Activated T-cell treated with anti-CD3 and anti-CD28 coated beads, Interleukin-2, amount 50 U/mL, for 48 hours (primary cell): ENCODE measurements around the gene ATP6V0A1.
A peak's percentile ranks its signal among the peaks of the same experiment; 100 is the strongest.

Source experiments
- DNase-seq, 2 experiments: peaks; one replicate each; pipeline ENCODE4 v3.0.0-alpha.2; 2020

ATP6V0A1 gene

DNA sequence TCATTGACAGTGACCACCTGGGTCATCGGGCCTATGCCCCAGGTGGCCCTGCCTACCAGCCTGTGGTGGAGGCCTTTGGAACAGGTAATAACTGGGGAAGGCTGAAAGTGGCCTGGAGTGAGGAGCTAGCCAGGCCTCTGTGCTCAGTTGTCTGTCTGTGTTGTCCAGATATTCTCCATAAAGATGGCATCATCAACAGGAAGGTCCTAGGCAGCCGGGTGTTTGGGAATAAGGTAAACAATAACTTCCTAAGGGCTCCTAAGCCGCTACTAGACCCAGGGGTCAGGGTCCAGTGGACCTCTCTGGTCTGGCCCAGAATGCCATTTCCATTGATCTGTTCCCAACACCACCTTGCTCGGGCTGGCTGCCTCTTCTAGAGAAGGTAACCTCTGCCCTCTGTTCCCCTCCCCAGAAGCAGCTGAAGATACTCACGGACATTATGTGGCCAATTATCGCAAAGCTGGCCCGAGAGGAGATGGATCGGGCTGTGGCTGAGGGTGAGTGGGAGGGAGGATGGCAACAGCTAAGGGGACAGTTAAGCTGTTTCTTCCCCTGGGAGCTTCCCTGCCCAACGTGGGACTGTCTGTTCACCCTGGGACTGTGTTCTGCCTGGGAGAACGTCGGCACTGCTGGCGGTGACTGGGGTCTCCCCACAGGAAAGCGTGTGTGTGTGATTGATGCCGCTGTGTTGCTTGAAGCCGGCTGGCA, 106.3 kb downstream of the ATP6V0A1 start:
- no peak for DNase-seq

DNA sequence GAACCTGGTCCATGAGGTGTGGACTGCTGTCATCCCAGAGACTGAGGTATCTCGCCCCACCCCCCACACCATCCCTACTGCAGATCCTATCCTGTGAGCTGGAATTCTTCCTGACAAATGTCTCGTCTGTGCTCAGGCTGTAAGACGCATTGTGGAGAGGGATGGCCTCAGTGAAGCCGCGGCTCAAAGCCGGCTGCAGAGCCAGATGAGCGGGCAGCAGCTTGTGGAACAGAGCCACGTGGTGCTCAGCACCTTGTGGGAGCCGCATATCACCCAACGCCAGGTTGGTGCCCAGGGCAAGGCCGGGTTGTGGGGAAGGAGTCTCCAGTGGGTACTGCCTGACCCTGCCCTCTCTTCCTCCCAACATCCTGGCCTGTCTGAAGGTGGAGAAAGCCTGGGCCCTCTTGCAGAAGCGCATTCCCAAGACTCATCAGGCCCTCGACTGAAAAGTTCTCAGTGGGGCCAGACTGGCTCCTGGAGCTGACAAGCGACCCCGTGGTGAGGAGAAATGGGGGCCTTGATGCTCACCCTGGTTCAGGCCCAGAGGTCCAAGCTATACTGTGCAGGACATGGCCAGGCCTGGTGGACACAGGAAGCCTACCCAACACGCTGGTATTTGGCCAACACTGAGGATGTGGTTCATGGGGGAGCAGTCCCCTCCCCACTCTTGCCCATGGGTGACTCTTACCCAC, 107.0 kb downstream of the ATP6V0A1 start:
- no peak for DNase-seq

DNA sequence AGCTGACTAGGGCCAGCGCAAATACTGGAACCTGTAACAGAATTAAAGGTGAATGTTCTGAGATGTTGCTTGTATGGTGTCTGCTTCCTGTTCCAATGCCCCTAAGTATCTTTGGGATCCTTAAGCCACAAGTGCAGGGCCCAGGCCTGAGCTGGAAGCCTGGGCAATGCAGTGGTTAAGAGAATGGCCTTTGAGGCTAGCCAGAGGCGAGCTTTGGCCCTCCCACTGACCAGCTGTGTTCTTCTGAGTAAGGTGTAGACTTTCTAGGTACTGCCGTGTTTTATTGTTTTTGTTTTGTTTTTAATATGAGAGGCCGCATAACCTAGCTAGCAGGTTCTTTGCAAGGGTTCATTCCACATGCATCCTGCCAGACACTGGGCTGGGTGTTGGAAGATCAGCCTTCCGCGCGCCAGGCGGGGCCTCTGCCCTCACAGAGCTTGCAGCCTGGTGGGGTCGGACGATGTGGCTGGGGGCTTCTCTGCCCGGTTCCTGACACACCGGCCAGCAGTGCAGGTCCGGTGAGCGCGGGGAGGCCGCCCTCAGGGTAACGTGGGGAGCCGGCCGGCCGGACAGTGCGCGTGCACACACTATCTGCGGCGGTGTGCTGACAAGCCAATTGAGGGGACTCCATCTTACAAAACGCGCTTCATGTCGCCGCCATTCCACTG, 107.7 kb downstream of the ATP6V0A1 start:
- no peak for DNase-seq

DNA sequence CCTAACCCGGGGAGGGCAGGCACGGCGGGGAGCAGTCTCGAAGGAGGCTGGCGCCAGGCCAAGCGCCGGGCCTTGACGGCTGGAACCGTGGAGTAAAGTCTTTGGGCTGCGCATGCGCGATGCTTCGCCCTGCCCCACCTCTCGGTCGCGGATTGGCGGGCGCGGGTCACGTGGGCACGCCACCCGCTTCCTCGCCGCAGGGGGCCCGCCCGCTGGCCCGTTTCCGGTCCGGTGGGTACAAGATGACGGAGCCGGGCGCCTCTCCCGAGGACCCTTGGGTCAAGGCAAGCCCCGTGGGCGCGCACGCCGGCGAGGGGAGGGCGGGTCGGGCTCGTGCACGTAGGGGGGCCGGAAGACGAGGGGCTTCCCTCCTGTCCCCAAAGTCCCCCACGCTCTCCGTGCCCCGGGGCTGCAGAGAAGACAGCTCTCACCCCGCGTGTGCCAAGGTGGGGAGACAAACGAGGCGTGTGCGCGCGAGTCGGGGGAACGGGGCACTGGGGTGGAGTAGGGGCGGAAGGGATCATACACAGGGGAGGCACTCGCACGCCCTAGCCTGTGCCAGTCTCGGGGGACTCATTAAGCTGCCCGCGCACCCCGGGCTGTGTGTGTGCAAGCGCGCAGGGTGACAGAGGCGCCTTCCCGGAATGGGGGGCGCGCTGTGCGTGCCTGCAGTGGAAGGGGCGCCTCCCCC, 108.3 kb downstream of the ATP6V0A1 start, which contains the start of gene MLX:
Gene MLX (plus strand): TSS at position 218 of the 691 bp plus-strand sequence. CDS start 25 bp downstream, at position 243.
- DNase-seq, result peak; percentile 94 to 95

DNA sequence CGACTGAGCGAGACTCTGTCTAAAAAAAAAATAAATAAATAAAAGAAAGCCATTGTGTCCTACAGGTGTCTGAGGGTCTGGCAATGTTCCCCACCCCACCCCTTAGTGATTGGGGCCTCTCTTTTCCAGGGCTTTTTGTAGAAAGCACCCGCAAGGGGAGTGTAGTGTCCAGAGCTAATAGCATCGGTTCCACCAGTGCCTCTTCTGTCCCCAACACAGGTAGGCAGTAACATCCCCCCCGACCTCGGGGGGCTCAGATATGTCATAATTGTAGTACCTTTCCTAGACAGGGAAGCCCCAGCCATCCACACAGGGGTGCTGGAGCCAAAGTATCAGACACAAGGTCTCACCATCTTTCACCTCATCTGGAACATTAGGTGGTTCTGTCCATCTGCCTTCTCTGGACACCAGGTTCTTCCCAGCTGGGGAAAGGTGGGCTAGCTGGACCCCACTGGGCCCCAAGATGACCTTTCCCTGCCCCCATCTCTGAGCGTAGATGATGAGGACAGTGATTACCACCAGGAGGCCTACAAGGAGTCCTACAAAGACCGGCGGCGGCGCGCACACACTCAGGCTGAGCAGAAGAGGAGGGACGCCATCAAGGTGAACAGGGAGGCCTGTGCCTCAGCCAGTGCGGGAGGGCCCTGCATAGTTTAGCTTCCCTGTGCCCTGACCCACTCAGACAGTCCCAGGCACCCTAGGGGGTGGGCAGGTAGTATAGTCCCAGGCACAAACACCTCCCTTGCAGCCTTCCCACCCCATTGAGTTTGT, 109.8 kb downstream of the ATP6V0A1 start:
- DNase-seq, result no peak

DNA sequence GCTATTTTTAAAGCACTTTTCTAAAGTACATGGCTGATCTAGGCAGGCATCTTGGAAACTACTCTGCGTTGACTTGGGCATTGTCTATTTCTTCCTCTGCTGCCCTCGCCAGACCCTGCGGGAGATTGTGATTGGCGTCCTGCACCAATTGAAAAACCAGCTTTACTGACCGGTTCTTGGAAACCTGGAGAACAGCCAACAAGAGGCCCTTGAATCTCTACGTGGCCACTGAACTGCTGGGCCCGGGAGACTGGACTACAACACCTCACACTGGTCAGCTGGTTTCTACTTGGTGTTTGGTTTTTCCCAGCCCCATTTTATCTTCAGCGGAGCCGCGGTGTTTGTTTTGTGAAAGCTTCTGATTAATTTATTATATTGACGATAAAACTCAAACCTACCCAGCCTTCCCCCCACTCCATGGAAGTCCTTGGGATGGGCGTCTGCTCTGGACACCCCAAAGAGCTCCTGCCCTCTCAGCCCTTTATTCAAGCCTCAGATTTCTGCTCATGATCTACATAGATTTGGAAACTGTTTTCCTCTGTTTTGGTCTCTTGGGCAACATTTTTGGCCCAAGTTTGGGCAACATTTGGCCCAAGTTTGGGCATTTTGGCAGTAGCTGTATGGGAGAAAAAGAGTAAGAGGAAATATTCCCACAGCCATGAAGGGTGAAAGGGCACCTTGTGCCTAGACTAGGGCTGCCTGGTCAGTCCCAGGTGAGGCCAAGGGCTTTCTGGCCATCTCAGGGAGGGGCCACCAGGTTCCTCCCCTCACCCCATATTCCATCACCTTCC, 113.0 kb downstream of the ATP6V0A1 start:
- no peak for DNase-seq
